HG03571 (cell line): ENCODE results near the gene MYO18B.

Experiments
- ATAC-seq: cut with Tn5 transposase; IDR thresholded peaks from one replicate; pipeline ENCODE4 v1.9.1; 2021; ENCODE audit not compliant: unreplicated experiment

Gene MYO18B

DNA sequence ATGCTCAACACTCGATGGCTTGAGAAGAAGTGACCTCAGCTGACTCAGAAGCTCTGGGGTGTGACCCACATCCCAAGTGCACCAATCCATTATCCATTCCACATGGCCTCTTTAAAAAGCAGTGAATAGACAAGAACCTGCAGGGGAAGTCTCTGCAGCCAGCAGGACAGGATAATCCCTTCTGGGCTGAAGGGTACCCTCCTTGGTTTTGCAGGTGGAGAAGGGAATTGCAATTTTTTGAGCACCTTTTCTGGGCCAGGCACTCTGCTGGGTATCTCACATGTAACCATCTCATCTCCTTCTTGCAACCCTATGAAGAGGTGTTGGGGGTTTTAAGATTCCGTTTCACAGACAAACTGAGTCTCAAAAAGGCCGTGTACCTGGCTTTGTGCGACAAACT is 76.6 kb downstream of the MYO18B start:
- no peak for ATAC-seq

DNA sequence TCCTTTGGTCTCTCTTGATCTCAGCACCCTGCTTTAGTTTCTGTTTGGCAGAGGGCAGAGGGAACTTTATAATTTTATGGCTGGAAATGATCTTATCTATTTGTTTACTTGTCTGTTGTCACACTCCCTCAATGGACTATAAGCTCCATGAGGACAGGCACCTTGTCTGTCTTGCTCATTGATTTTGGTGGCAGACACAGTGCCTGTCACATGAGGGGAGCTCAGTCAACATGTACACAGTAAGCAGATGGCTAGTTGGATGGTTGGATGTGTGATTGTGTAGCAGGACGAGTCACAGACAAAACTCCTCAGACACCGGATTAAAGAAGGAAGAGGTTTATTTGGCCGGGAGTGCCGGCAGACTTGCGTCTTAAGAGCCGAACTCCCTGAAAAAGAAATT is 80.4 kb downstream of the MYO18B start:
- ATAC-seq, result no peak

DNA sequence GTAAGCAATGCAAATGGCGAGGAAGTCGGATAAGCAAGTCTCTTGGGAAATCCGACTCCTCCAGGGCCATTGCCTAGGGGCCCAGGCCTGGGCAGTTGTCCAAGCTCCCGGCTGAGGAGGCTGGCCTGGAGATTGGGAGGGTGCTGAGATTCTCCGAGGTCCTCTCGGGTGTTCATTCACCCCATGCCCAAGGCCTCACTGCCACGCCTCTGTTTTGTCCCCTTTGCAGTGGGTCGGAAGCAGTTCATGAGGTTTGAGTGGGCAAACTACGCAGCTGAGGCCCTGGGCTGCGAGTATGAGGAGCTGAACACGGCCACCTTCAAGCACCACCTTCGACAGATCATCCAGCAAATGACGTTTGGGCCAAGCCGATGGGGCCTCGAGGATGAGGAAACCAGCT is 81.3 kb downstream of the MYO18B start:
- no peak for ATAC-seq

DNA sequence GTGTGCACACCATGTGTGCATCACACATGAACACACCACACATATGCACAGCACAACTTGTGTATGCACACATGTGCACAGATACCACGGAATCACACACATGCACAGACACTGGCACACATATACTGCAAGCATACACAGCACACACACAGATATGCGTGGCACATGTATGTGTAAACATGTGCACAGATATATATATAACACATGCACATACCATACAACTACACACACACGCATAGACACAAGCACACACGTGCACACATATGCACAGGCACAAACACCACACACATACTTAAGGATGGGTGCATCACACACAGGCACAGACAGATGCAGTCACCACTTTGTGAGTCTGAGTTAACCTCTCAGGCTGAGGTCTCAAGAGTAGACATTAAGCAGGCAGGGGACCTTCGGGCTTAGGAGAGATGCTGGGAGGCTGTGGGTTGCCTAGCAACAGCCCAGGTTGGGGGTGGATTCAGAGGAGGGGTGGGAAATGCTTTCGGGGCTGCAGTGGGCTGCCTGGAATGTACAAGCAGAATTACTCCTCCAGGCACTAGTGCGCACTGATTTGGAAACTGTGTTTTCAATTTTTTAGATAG is 82.9 kb downstream of the MYO18B start:
- ATAC-seq, result no peak

DNA sequence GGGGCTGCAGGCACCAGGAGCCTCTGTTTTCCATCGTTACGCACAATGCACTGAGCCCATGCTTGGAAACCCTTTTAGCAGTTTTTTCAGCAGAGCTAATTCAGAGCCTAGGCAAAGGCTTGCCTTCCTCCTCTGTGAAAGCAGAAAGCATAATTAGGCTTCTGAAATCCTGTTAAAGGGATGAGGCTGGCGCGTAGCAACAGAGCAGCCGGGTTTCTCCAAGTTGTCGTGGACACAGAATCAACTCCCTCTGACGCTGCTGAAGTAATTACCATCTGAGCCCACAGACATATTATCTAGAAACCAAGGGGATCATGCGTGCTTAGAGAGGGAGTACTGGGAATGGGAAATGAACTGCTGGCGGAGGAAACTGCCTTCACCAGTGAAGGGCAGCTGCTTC is 85.4 kb downstream of the MYO18B start:
- ATAC-seq, result no peak

DNA sequence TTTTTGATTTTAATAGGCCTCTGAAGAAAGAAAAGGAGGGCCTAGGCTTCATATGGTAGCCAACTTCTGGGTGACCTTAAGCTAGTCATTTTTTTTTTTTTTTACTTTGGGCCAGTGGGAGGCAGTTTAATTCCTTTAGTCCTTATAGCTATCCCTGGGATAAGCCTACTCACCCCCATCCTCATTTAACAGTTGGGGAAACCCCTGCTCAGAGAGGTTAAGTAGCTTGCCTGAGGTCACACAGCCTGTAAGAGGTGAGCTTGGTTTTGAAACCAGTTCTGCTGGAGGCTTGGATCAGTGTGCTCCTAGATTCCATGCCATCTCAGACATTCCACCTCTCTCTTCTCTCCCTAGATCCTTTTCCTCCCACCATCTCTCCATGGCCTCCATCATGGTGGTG is 86.4 kb downstream of the MYO18B start:
- no peak for ATAC-seq

DNA sequence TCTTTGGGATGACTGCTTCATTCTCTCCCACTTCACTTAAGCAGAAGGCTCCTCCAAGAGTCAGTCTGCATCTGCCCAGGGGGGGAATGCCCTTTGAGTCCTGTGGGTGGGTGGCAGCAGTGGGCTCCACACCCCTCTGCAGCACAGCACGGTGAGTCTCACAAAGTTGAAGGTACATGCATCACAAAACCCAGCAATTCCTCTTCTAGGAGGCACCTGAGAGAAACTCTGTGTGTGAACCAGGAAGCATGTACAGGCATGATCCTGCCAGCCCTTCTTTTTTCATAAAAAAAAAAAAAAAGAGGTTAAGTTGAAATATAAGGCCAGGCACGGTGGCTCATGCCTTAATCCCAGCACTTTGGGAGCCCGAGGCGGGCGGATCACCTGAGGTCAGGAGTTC is 87.2 kb downstream of the MYO18B start:
- no peak for ATAC-seq

DNA sequence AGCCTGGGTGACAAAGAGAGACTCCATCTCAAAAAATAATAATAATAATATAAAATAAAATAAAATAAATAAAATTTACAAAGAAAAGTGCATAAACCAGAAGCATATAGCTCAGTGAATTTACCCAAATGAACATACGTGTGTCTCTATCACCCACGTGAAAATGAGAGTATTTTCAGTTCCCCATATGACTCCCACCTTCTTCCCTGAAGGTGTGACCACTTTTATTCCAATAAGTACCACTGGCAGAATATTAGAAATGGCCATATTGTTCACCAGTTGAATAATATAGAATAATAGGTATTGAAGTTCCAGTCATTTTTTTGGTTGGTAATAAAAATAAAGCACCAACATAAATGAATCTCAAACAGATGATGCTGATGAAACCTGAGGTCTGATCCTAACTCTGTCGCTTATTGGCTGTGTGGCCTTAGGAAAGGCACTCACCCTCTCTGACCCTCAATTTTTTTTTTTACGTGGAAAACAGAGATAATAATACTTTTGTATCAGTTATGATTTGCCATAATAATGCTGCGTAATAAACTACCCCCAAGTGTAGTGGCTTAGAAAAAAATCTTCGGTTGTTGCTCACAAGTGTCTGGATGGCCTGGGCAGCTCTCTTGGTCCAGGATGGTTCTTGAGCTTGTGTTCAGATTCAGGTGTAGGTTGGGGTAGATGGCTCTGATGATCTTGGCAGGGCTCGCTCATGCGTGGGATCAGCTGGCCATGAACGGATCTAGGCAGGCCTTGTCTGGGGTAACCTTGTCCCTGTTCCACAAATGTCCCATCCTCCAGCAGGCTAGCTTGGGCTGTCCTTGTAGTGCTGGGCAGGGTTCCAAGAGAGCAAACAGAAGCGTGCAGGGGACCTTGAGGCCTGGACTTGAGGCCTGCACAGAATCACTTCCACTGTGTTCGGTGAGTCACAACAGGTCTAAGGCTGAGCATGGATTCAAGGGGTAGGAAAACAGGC is 88.1 kb downstream of the MYO18B start:
- no peak for ATAC-seq

DNA sequence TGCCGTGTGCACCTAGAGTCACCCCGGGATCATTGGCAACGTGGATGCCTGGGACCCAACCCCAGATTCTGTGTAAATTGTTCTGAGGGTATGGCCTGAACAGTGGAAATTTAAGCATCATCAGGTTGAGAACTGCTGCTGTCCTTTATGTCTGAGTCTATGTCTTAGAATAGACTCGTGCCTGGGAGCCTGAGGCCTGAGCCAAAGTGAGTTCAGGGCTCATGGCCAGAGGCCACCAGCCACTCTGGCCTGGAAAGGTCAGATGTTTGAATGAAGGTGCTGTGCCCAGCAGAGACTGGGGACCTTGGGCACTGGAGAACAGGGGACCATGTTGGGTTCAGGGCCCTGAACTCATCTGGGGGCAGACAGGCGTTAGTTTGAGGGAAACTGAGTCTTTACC is 91.1 kb downstream of the MYO18B start:
- ATAC-seq, result no peak

DNA sequence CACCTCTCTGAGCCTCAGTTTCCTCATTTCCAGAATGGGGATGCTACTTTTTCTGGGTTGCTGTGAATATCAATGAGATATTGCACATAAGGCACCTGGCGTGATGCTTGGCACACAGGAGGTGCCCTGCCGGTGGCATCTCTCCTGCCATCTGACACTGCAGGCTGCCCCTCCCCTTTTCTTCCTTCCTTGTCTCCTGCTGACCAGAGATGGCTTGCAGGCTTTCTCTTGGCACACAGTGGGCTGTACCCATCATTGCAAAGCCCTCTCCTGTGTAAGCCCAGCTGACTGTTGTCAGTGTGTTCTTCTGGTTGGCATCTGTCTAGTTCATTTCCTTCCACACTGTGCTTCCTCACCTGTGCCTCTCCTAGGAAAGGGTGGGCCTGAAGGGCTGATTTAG is 91.7 kb downstream of the MYO18B start:
- ATAC-seq, result no peak

DNA sequence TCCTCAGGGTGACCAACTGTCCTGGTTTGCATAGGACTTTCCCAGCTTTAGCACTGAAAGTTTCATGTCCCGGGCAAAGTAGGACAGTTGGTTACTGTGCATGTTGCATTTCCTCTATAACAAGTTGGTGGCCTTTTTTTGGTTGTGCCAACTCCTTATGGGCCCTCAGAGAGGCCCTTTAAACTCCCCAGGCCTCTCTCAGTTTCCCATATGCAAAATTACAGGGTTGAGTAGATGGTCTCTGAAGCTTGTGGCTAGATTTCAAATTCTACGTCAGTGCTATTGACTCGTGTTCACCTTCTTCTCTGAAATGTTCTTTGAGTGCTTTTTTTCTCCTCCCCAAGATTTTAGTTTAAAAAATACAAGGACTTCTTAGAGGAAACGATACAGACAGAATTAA is 92.5 kb downstream of the MYO18B start:
- ATAC-seq, result no peak

DNA sequence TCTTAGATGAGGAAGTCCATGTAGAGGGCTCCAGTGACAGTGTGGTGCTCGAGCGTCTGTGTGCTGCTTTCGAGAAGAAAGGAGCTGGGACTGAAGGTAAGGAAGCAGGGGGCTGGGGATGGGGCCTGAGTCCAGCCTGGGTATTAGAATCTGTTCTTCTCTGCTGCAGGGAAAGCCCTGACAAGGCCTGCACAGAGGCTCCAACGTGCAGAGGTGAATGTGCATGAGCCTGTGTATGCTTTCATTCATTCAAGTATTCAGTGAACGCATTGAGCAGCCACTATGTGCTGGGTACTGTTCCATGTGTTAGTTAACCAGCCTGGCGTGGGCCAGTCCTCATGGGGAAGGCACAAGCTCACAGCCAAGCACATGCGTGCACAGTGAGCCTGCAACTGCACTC is 93.4 kb downstream of the MYO18B start:
- no peak for ATAC-seq

DNA sequence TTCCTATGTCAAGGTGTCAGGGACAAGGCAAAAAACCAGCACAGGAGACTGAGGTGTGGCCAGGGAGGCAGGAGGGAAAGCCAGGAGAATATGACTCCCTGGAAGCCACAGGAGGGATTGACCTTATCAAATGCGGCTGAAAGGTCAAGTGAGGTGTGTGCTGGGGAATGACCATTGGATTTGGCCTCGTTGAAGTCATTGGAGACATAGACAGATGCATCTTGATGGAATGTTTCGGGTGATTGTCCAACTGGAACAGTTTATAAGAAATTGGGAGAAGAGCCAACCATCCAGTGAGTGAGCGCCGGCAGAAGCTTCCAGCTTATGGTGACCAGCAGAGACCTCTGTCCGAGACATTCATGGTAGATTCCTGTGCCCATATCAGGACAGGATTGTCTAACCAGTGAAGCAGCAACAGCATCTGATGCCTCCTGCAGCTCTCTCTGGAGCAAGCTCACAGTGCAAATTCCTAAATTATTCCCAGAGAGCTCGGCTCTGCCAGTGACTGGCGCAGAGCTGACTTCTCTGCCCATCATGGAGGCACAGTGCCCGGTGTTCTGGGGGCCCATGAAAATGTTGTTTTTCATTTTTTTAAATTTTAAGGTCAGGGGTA is 95.4 kb downstream of the MYO18B start:
- no peak for ATAC-seq

DNA sequence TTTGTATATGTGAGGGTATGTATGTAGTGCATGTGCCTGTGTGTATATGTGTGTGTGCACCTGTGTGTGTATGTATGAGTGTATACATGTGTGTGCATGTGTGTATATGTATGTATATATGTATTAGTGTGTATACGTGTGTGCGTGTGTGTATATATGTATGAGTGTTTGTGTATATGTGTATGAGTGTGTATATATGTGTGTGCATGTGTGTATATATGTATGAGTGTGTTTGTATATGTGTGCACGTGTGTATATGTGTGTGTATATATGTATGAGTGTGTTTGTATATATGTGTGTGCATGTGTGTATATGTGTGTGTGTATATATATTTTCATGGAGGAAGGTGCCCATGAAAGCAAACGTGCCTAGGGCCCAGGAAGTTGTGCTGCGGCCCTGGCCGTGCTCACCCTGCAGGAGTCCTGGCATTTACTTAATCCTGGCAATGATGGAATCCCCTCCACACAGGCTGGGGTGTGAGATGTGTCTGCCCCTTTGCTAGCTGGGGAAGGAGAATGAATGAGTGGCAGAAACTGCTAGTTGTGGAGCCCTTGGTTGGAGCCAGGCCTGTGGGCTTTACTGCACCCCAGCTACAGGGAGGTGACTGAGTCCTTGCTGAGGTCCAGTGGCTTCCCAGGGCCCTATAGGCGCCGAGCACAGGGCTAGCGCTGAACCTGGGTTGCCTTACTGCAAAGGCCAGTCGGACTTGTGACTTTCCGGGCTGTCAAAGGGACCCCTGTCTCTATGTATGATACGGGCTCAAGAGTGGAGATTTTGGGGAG is 97.2 kb downstream of the MYO18B start:
- ATAC-seq, result no peak

DNA sequence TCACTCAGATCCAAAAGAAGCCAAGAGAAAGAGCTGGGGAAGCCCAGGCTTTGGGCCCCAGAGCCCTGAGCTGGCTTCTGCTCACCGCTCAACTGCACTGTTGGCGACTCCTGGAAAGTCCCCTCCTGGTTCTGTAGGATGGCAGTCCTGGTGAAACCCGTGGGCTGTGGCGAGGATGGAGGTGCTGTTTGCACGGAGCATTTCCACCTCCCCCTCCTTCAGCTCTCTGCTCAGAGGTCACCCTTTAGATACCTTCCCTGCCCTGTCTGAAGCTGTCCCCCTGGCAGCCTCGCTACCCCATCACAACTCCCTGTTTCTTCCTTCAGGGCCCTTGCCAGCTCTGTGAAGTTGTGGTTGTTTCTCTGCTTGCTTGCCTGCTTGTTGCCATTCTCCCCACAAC is 97.8 kb downstream of the MYO18B start:
- ATAC-seq, result no peak

DNA sequence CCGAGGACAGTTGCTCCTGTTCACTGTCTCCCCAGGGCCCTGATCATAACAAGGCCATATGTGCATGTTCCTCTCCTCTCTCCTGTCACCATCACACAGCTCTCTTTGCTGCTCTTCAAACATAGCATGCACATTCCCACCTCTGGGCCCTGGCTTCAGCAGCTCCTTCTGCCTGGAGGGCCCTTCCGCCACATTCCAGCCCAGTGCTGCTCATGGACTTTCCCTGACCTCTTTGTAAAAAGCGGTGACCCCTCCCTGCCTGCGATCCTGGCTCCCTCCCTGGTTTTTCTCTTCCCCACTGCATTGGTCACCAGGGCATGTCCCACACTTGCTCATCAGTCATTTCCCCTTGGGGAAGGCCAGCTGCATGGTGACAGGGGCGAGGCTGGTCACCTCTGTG is 98.2 kb downstream of the MYO18B start:
- ATAC-seq, result no peak

DNA sequence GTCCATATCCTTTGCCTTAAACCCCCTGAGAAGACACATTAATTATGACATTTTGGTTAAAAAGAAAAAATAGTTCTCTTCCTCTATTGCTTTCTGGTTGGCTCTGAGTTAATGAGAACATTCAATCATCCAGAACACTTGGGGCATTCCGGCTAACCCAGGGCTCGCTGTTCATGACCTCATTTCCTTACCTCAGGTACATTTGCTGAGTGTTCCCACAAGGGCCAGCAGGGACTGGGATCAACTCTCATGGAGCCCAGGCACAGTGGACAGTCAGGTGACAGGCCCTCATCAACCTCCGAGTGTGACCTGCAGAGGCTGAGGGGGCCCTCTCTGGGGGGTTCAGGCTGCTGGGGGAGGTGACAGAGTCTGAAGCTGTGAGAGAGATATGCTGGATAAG is 98.9 kb downstream of the MYO18B start:
- ATAC-seq, result no peak

DNA sequence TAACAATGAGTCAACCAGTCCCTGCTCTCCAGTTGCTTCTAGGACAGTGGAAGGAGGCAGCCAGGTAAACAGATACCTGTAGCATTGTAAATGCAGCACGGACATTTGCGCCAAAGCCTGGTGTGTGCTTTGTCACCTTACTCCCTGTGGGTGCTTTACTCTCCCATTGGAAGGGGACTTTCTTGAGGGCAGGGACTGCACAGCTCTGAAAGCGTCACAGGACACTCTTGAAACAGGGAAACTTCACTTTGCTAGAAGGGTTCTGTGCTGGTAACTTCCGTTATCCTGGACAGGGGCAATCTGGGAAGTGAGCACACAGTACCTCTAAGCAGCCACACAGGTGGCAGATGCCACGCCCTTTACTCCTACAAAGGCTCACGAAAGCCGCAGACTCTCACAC is 99.8 kb downstream of the MYO18B start:
- ATAC-seq, result no peak

DNA sequence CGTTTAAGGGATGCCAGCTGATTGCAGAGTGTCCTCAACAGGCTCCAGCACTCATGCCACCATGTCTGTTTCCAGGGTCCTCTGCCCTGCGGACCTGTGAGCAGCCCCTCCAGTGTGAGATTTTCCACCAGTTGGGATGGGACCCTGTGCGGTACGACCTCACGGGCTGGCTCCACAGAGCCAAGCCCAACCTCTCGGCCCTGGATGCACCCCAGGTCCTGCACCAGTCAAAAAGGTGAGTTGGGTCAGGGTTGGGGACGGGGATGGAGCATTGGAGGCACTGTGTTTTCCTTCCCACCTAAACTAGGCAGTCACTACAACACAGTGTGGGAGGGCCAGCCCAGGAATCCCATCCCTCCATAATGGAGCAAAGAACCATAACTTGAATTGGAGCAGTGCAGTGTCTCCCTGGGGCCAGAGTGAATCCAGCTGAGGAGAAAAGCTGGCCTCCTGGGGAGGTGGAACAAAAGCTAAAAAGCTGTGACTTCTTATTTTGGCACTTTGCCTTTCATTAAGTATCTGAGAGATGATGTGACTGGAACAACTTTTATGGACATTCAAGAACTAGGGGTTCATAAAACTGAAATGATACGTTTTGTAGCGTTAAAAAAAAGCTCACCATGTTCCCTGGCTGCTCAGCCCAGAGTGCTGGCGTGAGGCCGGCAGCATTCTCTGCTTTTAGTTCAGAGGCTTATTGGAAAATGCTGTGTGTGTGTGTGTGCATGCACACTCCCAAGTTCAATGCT is 101.8 kb downstream of the MYO18B start:
- ATAC-seq, result no peak

DNA sequence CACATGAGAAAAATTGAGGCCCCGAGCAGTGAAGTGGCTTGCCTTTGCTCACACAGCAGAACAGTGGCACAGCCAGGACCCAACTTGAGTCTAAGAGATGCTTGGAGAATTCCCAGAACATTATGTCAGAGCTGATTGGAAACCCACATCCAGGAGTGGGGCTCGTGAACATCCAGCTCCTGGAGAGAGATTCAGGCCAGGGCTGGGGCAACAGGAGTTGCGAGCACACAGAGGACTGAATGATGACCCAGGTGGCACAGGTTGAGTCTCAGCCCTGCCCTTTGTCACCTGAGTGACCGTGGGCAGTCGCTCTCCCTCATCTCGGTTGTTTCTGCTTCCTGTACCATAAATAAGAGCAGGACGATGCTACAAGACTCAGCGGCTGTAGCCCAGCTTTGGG is 102.6 kb downstream of the MYO18B start:
- no peak for ATAC-seq
